ENCODE data around the gene PHAF1. TPM values are rescaled to one million over a fixed set of nuclear protein-coding genes. Genes with fewer than 3 reads are reported as not detected.

PHAF1 gene
- total RNA-seq, 1 donor from 2014 or later = 14.9 TPM

DNA sequence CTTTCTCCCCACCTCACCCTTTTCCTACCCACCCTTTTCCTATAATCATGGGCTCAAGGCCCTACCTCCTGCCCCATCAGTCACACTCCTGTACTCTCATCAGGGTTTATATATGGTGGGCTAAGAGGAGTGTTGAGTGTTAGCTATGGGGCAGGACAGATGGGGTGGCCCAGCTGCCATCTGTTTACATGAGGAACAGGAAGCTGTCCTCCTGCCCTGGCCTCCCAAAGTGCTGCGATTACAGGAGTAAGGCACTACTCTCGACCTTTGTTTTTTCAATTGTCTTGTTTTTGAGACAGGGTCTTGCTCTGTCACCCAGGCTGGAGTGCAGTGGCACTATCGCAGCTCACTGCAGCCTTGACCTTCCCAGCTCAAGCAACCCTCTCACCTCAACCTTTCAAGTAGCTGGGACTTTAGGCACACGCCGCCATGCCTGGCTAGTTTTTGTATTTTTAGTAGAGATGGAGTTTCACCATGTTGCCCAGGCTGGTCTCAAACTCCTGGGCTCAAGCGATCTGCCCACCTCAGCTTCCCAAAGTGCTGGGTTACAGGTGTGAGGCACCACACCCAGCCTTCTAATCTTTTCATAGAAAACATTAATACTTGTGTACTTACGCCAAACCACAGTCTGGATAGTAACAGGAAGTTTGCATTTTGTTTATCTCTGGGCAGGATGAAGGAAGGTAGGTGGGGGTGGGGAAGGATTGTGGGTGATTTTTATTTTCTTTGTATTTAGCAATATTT, 48.3 kb downstream of the PHAF1 start:
- Mint-ChIP-seq H3K4me3 (ENCODE audit: unreplicated experiment) (peak overlapping the region; percentile 58), H3K27me3 (ENCODE audit: low read depth) (peaks cover 14% of the 10 kb centered on the region), H3K27ac (ENCODE audit: unreplicated experiment) (no peak overlapping the region), H3K4me1 (ENCODE audit: low read depth) (peaks cover 21% of the 10 kb centered on the region), H3K36me3 (ENCODE audit: low read depth) (no peaks in the 10 kb centered on the region), H3K9me3 (ENCODE audit: low read depth) (no peaks in the 10 kb centered on the region)
- TF ChIP-seq, protein P1, sequence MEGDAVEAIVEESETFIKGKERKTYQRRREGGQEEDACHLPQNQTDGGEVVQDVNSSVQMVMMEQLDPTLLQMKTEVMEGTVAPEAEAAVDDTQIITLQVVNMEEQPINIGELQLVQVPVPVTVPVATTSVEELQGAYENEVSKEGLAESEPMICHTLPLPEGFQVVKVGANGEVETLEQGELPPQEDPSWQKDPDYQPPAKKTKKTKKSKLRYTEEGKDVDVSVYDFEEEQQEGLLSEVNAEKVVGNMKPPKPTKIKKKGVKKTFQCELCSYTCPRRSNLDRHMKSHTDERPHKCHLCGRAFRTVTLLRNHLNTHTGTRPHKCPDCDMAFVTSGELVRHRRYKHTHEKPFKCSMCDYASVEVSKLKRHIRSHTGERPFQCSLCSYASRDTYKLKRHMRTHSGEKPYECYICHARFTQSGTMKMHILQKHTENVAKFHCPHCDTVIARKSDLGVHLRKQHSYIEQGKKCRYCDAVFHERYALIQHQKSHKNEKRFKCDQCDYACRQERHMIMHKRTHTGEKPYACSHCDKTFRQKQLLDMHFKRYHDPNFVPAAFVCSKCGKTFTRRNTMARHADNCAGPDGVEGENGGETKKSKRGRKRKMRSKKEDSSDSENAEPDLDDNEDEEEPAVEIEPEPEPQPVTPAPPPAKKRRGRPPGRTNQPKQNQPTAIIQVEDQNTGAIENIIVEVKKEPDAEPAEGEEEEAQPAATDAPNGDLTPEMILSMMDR (IDR thresholded peaks at IDR 0.05) = no peak
- DNase-seq (ENCODE audit: low spot score) = no peak

DNA sequence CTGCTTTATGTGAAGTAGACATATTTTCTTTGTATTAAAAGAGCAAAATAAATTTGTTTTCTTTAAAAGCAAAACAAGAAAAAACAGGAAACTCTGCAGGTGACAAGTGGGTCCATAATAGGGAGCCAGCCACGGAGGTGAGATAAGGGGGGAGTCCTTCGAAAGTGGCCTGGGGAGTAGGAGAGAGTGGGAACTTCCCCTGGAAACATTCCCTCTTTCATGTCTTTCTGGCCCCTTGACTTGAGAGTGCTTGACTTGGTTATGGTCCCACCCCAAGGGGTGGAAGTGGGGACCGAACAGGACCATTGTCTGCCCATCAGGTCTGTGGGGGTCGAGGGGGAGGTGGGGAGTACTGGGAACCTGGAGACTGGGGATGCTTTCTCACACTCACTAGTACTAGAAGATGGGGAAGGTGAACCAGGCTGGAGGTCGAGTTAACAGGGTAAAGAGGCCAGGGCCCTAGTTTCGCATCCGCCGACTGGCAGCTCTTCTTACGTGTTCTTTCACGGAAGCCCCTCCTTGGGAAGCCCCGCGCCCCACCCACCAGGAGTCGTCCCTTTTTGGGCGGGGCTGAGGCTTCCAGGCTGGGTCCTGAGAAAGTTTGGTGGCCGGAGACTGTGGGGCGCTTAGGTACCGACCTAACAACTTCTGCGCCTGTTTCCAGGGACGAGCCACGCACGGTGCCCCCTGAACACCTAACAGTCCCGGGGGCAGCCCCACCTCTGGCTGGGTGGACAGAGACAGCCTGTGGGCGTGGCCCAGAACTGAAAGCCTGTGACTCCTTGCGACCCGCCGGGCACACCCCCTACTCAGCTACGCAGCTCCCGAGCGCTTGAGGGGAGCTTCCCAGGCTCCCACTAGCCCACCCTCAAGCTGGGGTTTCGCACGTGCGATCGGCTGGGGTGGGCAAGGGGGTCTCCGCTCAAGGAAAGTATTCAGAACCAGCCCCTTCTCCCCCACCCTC, 49.2 kb downstream of the PHAF1 start:
- Mint-ChIP-seq H3K27me3 (ENCODE audit: low read depth) (peaks cover 14% of the 10 kb centered on the region), H3K9me3 (ENCODE audit: low read depth) (no peaks in the 10 kb centered on the region), H3K4me3 (ENCODE audit: unreplicated experiment) (peak overlapping the region; percentile 86), H3K27ac (ENCODE audit: unreplicated experiment) (no peak overlapping the region), H3K4me1 (ENCODE audit: low read depth) (peaks cover 24% of the 10 kb centered on the region), H3K36me3 (ENCODE audit: low read depth) (no peaks in the 10 kb centered on the region)
- TF ChIP-seq, protein P1 (IDR thresholded peaks at IDR 0.05) = no peak
- no peak for DNase-seq (ENCODE audit: low spot score)

DNA sequence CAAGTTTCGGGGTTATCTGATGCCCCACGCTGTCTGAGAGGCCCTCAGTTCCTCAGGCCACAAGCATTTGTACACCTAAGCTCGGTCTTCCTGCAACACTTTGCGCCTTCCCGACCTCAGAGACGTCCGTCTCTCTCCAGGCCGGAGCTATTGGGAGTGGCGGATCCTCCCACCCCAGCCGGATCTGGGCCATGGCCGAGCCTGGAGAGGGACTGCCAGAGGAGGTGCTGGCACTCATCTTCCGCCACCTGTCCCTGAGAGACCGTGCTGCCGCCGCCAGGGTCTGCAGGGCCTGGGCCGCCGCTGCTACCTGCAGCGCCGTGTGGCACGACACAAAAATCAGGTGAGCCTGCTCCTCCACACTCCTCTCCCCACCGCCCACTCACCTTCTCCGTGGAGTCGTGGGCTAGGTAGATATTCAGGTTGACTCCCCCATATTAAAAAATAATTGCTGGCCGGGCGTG, 51.9 kb downstream of the PHAF1 start:
- Mint-ChIP-seq H3K4me1 (ENCODE audit: low read depth) (peaks cover 31% of the 10 kb centered on the region), H3K9me3 (ENCODE audit: low read depth) (no peaks in the 10 kb centered on the region), H3K27me3 (ENCODE audit: low read depth) (peaks cover 14% of the 10 kb centered on the region), H3K27ac (ENCODE audit: unreplicated experiment) (no peak overlapping the region), H3K4me3 (ENCODE audit: unreplicated experiment) (no peak overlapping the region), H3K36me3 (ENCODE audit: low read depth) (no peaks in the 10 kb centered on the region)
- DNase-seq (ENCODE audit: low spot score) = no peak
- TF ChIP-seq, protein P1 (IDR thresholded peaks at IDR 0.05) = no peak

DNA sequence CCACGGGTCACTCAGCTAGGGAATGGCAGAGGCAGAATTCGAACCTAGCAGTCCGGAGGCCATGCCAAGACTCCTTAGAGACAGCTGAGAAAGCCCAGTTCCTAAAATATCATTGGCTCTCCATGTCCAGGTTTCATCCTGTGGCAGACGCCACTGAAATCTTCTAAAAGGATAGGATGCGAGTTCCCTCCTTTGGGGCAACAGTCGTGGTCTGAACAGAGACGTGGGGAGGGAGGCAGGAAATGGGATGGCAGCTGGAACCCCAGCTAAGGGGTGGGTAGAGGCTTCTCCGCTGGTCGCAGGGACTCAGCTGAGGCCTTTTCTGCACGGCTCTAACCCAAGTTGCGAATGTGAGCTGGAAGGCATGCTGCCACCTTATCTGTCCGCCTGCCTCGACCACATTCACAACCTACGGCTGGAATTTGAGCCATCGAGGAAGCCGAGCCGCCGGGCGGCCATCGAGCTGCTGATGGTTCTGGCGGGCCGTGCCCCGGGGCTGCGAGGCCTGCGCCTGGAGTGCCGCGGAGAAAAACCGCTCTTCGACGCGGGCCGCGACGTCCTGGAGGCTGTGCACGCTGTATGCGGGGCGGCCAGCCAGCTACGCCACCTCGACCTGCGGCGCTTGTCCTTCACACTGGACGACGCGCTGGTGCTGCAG, 52.9 kb downstream of the PHAF1 start:
- H3K4me3 Mint-ChIP-seq (ENCODE audit: unreplicated experiment) = peak overlapping the region; percentile 12
- H3K27me3 Mint-ChIP-seq (ENCODE audit: low read depth) = peaks cover 13% of the 10 kb centered on the region
- DNase-seq (ENCODE audit: low spot score) = no peak
- no peak overlapping the region for H3K27ac Mint-ChIP-seq (ENCODE audit: unreplicated experiment)
- peaks cover 31% of the 10 kb centered on the region for H3K4me1 Mint-ChIP-seq (ENCODE audit: low read depth)
- H3K36me3 Mint-ChIP-seq (ENCODE audit: low read depth) = no peaks in the 10 kb centered on the region
- no peaks in the 10 kb centered on the region for H3K9me3 Mint-ChIP-seq (ENCODE audit: low read depth)
- TF ChIP-seq, protein P1 (IDR thresholded peaks at IDR 0.05) = no peak

Measured in chondrocyte (in vitro differentiated cells).